ENCODE results near the gene RBM20.

GRCh38 chr10:110724937-110725336, 80.8 kb downstream of the RBM20 start:
- no peak for TF ChIP-seq CTCF (IDR thresholded peaks at IDR 0.05)
- no peak for TF ChIP-seq POLR2A (IDR thresholded peaks at IDR 0.05)
- TF ChIP-seq POLR2AphosphoS5 (IDR thresholded peaks at IDR 0.05): no peak
- no peak for TF ChIP-seq EP300 (IDR thresholded peaks at IDR 0.05)

Measured in suprapubic skin (tissue), 4 donors.